DND-41 (cell line): ENCODE data around the gene CLCN6.
A peak's percentile ranks its signal among the peaks of the same experiment; 100 is the strongest.

Experiments used
- ATAC-seq: fragments of 200-7000 bp; cut with Tn5 transposase; 3 replicates; pipeline ENCODE4 v1.9.1; 2021; ENCODE audit warnings: low read depth; ENCODE audit not compliant: insufficient read depth
- DNase-seq: peaks from one replicate; pipeline ENCODE4 v3.0.0-alpha.2; 2020
- H2AFZ ChIP-seq: 2 replicates; pipeline ENCODE4 v1.6.0; 2012; ENCODE audit warnings: low read depth, low read length
- H3K27ac ChIP-seq: 2 replicates; pipeline ENCODE4 v1.5.1; 2012; ENCODE audit warnings: low read length, inconsistent platforms
- H3K27me3 ChIP-seq: fragments of 200-600 bp; sonication (generic); 2 replicates; pipeline ENCODE4 v1.6.0; 2012; ENCODE audit warnings: low read length, mild to moderate bottlenecking, inconsistent platforms; ENCODE audit not compliant: insufficient read depth, poor library complexity
- H3K36me3 ChIP-seq: 2 replicates; pipeline ENCODE4 v1.5.1; 2012; ENCODE audit warnings: low read length, inconsistent platforms; ENCODE audit not compliant: insufficient read depth
- H3K4me1 ChIP-seq: 2 replicates; pipeline ENCODE4 v1.5.1; 2012; ENCODE audit warnings: mild to moderate bottlenecking, low read length; ENCODE audit not compliant: insufficient read depth
- H3K4me2 ChIP-seq: 2 replicates; pipeline ENCODE4 v1.6.0; 2012; ENCODE audit warnings: mild to moderate bottlenecking, moderate library complexity, low read length, inconsistent platforms; ENCODE audit not compliant: insufficient read depth
- H3K4me3 ChIP-seq, 2 experiments: fragments of 200-600 bp in 1 of 2; shearing (Covaris generic) in 1 of 2; 2 replicates each; pipeline ENCODE4 v1.5.1; 2012 to 2016; ENCODE audit warnings: inconsistent platforms in 2 of 2, low read length in 2 of 2, mild to moderate bottlenecking in 2 of 2, low read depth in 1 of 2, moderate library complexity in 1 of 2
- H3K79me2 ChIP-seq: 2 replicates; pipeline ENCODE4 v1.6.0; 2012; ENCODE audit warnings: low read length, inconsistent platforms; ENCODE audit not compliant: insufficient read depth
- H3K9ac ChIP-seq: 2 replicates; pipeline ENCODE4 v1.6.0; 2012; ENCODE audit warnings: low read depth, mild to moderate bottlenecking, inconsistent platforms, low read length, moderate library complexity
- H3K9me3 ChIP-seq: 2 replicates; pipeline ENCODE4 v1.5.1; 2012; ENCODE audit warnings: low read length, moderate library complexity, mild to moderate bottlenecking, inconsistent platforms; ENCODE audit not compliant: insufficient read depth, severe bottlenecking
- H4K20me1 ChIP-seq: 2 replicates; pipeline ENCODE4 v1.6.0; 2012; ENCODE audit warnings: low read length; ENCODE audit not compliant: insufficient read depth
- EZH2 ChIP-seq: IDR thresholded peaks from 3 replicates; pipeline ENCODE4 v1.6.1; 2012; ENCODE audit warnings: borderline replicate concordance, low read depth, mild to moderate bottlenecking, moderate library complexity, low read length, inconsistent platforms; ENCODE audit not compliant: severe bottlenecking
- TF ChIP-seq, protein P1 (sequence below): IDR thresholded peaks from 2 replicates; pipeline ENCODE4 v1.5.1; 2012; ENCODE audit warnings: borderline replicate concordance, low read length, moderate library complexity, mild to moderate bottlenecking; ENCODE audit not compliant: poor library complexity, severe bottlenecking; ENCODE audit errors: extremely low read depth

The CLCN6 gene

GRCh38 chr1:11805422-11806306 lies at the start of gene CLCN6, which contains the start of gene MTHFR:
TSS of gene CLCN6 (plus strand) at chr1:11806191. CDS start at chr1:11806263, 72 bp downstream.
TSS of gene MTHFR (minus strand) at chr1:11805964. CDS start at chr1:11803116, 2,848 bp downstream.
- Histone ChIP-seq H3K4me1 (peaks cover 64% of the 10 kb centered on the region), H3K4me2 (peak within 1 kb of the TSS; percentile 94), H4K20me1 (peaks cover 19% of the 10 kb centered on the region), H3K4me3 (peak within 1 kb of the TSS; percentile 49 to 91), H3K36me3 (peaks cover 51% of the 10 kb centered on the region), H2AFZ (peak within 1 kb of the TSS; percentile 85), H3K9me3 (no peaks in the 10 kb centered on the region), H3K79me2 (peaks cover 55% of the 10 kb centered on the region), H3K27me3 (no peaks in the 10 kb centered on the region), H3K9ac (peak within 1 kb of the TSS; percentile 78), H3K27ac (peak within 1 kb of the TSS; percentile 83)
- ATAC-seq, result peak; percentile 92
- TF ChIP-seq, protein P1, sequence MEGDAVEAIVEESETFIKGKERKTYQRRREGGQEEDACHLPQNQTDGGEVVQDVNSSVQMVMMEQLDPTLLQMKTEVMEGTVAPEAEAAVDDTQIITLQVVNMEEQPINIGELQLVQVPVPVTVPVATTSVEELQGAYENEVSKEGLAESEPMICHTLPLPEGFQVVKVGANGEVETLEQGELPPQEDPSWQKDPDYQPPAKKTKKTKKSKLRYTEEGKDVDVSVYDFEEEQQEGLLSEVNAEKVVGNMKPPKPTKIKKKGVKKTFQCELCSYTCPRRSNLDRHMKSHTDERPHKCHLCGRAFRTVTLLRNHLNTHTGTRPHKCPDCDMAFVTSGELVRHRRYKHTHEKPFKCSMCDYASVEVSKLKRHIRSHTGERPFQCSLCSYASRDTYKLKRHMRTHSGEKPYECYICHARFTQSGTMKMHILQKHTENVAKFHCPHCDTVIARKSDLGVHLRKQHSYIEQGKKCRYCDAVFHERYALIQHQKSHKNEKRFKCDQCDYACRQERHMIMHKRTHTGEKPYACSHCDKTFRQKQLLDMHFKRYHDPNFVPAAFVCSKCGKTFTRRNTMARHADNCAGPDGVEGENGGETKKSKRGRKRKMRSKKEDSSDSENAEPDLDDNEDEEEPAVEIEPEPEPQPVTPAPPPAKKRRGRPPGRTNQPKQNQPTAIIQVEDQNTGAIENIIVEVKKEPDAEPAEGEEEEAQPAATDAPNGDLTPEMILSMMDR, result no peak
- no peak for TF ChIP-seq EZH2
- DNase-seq, result peak; percentile 99

- no peak for ATAC-seq
- no peak for TF ChIP-seq EZH2
- TF ChIP-seq, protein P1, result no peak
Observed at GRCh38 chr1:11757047-11757446, 48.9 kb upstream of the CLCN6 start.

DNA sequence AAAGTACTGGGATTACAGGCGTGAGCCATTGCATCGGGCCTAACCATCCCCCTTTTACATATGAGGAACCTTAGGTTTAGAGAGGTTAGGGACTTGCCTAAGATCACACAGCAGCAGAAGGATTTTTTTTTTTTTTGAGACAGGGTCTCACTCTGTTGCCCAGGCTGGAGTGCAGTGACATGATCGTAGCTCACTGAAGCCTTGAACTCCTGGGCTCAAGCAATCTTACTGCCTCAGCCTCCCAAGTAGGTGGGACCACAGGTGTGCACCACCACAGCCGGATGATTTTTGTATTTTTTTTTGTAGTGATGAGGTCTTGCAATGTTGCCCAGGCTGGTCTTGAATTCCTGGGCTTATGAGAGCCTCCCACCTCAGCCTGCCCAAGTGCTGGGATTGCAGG lies 46.2 kb upstream of the CLCN6 start:
- H3K4me1 ChIP-seq, result no peaks in the 10 kb centered on the region
- DNase-seq (no peak), ATAC-seq (no peak)
- H3K9ac ChIP-seq, result no peak overlapping the region
- no peaks in the 10 kb centered on the region for H4K20me1 ChIP-seq
- H3K9me3 ChIP-seq, result no peaks in the 10 kb centered on the region
- no peak overlapping the region for H2AFZ ChIP-seq
- H3K79me2 ChIP-seq, result no peaks in the 10 kb centered on the region
- H3K4me3 ChIP-seq, result no peak overlapping the region
- no peaks in the 10 kb centered on the region for H3K36me3 ChIP-seq
- peaks cover 7% of the 10 kb centered on the region for H3K27me3 ChIP-seq
- TF ChIP-seq, protein P1, result no peak
- no peak for TF ChIP-seq EZH2
- no peak overlapping the region for H3K27ac ChIP-seq
- no peak overlapping the region for H3K4me2 ChIP-seq

More at GRCh38 chr1:11757047-11757446, 48.9 kb upstream of the CLCN6 start:
- no peaks in the 10 kb centered on the region for H3K36me3 ChIP-seq
- H4K20me1 ChIP-seq, result no peaks in the 10 kb centered on the region
- no peaks in the 10 kb centered on the region for H3K79me2 ChIP-seq
- peaks cover 7% of the 10 kb centered on the region for H3K27me3 ChIP-seq
- no peak overlapping the region for H3K4me3 ChIP-seq
- H2AFZ ChIP-seq, result no peak overlapping the region
- no peaks in the 10 kb centered on the region for H3K4me1 ChIP-seq
- no peak overlapping the region for H3K27ac ChIP-seq
- H3K4me2 ChIP-seq, result no peak overlapping the region
- H3K9ac ChIP-seq, result no peak overlapping the region
- DNase-seq, result no peak
- H3K9me3 ChIP-seq, result no peaks in the 10 kb centered on the region
